Measurements from ENCODE around the gene CCDC69.
"Not testable (repeated sequence)": the region's sequence is repeated elsewhere in the genome, so short reads cannot be mapped to it uniquely, and the experiment has no call there.

CCDC69 gene

GRCh38 chr5:151259931-151260330, 36.0 kb upstream of the CCDC69 start:
- no peak for TF ChIP-seq CTCF (conservative IDR thresholded peaks at IDR 0.05; ENCODE audit: low read depth, low read length)
- H3K4me3 ChIP-seq (ENCODE audit: low read length) = no peak overlapping the region
- no peak for DNase-seq (ENCODE audit: low read depth)

GRCh38 chr5:151258816-151259215, 34.9 kb upstream of the CCDC69 start:
- TF ChIP-seq CTCF (conservative IDR thresholded peaks at IDR 0.05; ENCODE audit: low read depth, low read length) = no peak
- H3K4me3 ChIP-seq (ENCODE audit: low read length) = no peak overlapping the region
- DNase-seq (ENCODE audit: low read depth) = no peak

GRCh38 chr5:151258201-151258611, 34.3 kb upstream of the CCDC69 start:
- TF ChIP-seq CTCF (conservative IDR thresholded peaks at IDR 0.05; ENCODE audit: low read depth, low read length) = no peak
- H3K4me3 ChIP-seq (ENCODE audit: low read length) = no peak overlapping the region
- DNase-seq (ENCODE audit: low read depth) = no peak

GRCh38 chr5:151257731-151258181, 33.9 kb upstream of the CCDC69 start:
- H3K4me3 ChIP-seq (ENCODE audit: low read length) = no peak overlapping the region
- no peak for DNase-seq (ENCODE audit: low read depth)
- no peak for TF ChIP-seq CTCF (conservative IDR thresholded peaks at IDR 0.05; ENCODE audit: low read depth, low read length)

- H3K4me3 ChIP-seq (ENCODE audit: low read length) = no peak overlapping the region
- DNase-seq (ENCODE audit: low read depth) = no peak
- TF ChIP-seq CTCF (conservative IDR thresholded peaks at IDR 0.05; ENCODE audit: low read depth, low read length) = no peak
Observed at GRCh38 chr5:151255621-151256286, 31.9 kb upstream of the CCDC69 start.

- DNase-seq (ENCODE audit: low read depth); H3K4me3 ChIP-seq (ENCODE audit: low read length): not testable (repeated sequence)
Observed at GRCh38 chr5:151254990-151255389, 31.1 kb upstream of the CCDC69 start.

- DNase-seq (ENCODE audit: low read depth) = no peak
Observed at GRCh38 chr5:151254556-151254955, 30.7 kb upstream of the CCDC69 start.

More at GRCh38 chr5:151254556-151254955, 30.7 kb upstream of the CCDC69 start:
- no peak for TF ChIP-seq CTCF (conservative IDR thresholded peaks at IDR 0.05; ENCODE audit: low read depth, low read length)
- no peak overlapping the region for H3K4me3 ChIP-seq (ENCODE audit: low read length)
